ENCODE measurements around the gene GPHN.

The GPHN gene

DNA sequence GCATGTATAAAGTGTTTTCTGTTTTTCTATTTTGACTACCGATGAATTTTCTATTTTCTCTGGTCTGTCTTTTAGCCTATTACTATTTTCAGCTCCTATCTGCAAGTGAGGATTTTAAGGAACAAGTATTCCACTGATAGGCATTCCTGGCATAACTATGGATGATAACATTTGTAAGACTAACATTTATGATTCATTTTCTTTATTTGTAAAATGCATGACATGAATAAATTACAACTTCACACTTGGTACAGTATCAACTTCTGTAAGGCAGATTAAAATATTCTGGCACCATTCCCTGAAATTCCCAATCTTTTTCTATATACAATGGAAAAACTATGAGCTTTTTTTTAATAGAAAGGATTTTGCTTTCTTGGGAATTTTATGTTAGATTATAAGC is 560.3 kb downstream of the GPHN start:
- no peak overlapping the region for H3K4me3 ChIP-seq (ENCODE audit: control insufficient read depth, low read depth, low read length)
- TF ChIP-seq CTCF (conservative IDR thresholded peaks at IDR 0.05; ENCODE audit: control insufficient read depth, insufficient read depth, low read depth, low read length): no peak
- no peak for DNase-seq (ENCODE audit: low read depth)

GRCh38 chr14:67071506-67071905 is 563.6 kb downstream of the GPHN start:
- no peak for DNase-seq (ENCODE audit: low read depth)
- no peak for TF ChIP-seq CTCF (conservative IDR thresholded peaks at IDR 0.05; ENCODE audit: control insufficient read depth, insufficient read depth, low read depth, low read length)

GRCh38 chr14:67077921-67078320 is 570.0 kb downstream of the GPHN start:
- no peak overlapping the region for H3K4me3 ChIP-seq (ENCODE audit: control insufficient read depth, low read depth, low read length)
- DNase-seq (ENCODE audit: low read depth): no peak
- no peak for TF ChIP-seq CTCF (conservative IDR thresholded peaks at IDR 0.05; ENCODE audit: control insufficient read depth, insufficient read depth, low read depth, low read length)

More at GRCh38 chr14:67071506-67071905, 563.6 kb downstream of the GPHN start:
- H3K4me3 ChIP-seq (ENCODE audit: control insufficient read depth, low read depth, low read length): no peak overlapping the region

DNA sequence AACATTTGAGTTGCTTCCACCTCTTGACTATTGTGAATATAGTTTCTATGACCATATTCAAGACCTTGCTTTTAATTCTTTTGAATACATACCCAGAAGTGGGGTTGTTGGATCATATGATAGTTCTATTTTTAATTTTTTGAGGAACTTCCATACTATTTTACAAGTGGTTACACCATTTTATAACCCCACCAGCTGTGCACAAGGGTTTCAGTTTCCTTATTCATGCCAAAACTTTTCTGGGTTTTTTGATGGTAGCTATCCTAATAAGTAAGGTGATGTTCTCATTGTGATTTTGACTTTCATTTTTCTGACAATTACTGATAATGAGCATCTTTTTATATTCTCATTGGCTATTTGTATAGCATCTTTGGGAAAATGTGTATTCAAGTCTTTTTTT is 571.9 kb downstream of the GPHN start:
- H3K4me3 ChIP-seq (ENCODE audit: control insufficient read depth, low read depth, low read length): no peak overlapping the region
- TF ChIP-seq CTCF (conservative IDR thresholded peaks at IDR 0.05; ENCODE audit: control insufficient read depth, insufficient read depth, low read depth, low read length): no peak
- no peak for DNase-seq (ENCODE audit: low read depth)

DNA sequence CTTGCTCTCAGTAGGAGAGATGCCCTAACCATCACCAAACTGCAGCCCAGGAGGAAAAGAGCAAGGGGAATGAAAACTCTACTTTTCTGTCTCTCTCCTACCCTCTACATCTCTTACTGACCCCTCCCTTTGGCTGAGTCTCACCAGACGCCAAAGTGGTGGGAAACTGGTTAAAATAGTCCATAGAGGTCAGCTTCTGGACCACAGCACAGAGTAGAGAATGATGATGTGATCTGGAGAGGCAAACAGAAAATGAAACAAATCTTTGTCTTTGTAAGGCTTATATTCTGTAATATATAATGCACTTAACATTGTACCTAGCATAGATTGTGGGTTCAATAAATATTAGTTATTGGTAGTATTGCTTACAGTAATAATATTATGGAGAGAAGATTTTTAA is 600.3 kb downstream of the GPHN start:
- no peak for DNase-seq (ENCODE audit: low read depth)
- no peak overlapping the region for H3K4me3 ChIP-seq (ENCODE audit: control insufficient read depth, low read depth, low read length)
- no peak for TF ChIP-seq CTCF (conservative IDR thresholded peaks at IDR 0.05; ENCODE audit: control insufficient read depth, insufficient read depth, low read depth, low read length)

DNA sequence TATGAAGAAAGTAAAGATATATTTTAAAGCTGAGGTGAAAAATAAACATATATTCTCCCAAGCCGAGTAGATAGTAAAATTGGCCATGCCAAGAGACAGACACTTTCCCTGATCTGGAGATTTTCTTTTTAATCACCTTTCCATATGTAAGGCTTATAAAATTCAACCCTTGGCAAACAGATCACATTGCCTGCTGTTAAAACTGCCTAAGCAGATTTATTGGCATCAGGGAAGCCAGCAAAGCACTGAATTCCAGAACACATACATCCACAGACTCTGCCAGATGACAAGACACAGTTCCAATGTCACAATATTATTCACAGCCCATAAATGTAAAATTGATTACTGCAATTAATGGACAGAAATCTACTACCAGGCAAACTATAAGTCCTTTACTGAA is 603.1 kb downstream of the GPHN start:
- TF ChIP-seq CTCF (conservative IDR thresholded peaks at IDR 0.05; ENCODE audit: control insufficient read depth, insufficient read depth, low read depth, low read length): no peak
- DNase-seq (ENCODE audit: low read depth): no peak
- H3K4me3 ChIP-seq (ENCODE audit: control insufficient read depth, low read depth, low read length): no peak overlapping the region

DNA sequence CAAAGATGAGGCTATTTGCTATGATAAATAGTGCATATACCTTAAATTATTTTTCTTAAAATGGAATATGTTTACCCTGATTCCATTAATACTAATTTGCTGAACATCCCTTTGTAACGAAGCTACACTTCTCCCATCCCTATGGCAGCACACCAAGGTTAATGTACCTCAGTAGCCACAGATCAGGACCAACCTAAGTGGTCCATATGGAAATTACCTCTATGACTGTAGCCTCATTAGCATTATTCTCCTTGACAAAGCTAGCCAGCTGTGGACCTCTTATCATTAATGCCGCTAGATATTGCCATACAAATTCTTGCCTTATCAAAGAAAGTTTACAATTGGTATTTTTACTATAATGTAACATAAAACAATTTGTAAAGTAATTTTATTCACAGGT is 604.4 kb downstream of the GPHN start:
- no peak overlapping the region for H3K4me3 ChIP-seq (ENCODE audit: control insufficient read depth, low read depth, low read length)
- no peak for DNase-seq (ENCODE audit: low read depth)
- TF ChIP-seq CTCF (conservative IDR thresholded peaks at IDR 0.05; ENCODE audit: control insufficient read depth, insufficient read depth, low read depth, low read length): no peak
